Stimulated activated CD8-positive, alpha-beta memory T cell treated with anti-CD3 and anti-CD28 coated beads, Interleukin-15, amount 100 ng/mL, for 48 hours (primary cell): ENCODE data around the gene CHI3L1.

Source experiments
- DNase-seq, 2 donors: peaks; one replicate each; pipeline ENCODE4 v3.0.0-alpha.2; 2020; ENCODE audit warnings: low read depth in 2 of 2

The CHI3L1 gene

DNA sequence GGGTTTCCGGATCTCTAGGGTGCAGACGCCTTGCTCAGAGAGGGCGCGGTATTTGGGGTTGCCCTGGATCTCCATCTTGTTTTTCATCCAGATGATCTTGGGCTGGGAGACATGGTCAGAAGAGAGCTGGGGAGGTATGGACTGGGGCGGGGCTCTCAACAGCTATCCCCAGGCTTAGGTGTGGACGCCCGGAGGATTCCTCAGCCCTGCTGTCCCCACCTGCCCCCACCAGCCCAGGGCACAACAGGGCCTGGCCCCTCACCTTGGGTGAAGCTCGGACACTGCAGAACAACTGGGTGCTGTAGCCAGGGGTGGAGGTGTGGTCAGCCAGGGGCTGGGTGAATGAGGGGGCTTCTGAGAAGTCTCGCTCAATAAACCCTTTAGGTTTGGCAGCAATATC is 17.5 kb downstream of the CHI3L1 start:
- DNase-seq: no peak

DNA sequence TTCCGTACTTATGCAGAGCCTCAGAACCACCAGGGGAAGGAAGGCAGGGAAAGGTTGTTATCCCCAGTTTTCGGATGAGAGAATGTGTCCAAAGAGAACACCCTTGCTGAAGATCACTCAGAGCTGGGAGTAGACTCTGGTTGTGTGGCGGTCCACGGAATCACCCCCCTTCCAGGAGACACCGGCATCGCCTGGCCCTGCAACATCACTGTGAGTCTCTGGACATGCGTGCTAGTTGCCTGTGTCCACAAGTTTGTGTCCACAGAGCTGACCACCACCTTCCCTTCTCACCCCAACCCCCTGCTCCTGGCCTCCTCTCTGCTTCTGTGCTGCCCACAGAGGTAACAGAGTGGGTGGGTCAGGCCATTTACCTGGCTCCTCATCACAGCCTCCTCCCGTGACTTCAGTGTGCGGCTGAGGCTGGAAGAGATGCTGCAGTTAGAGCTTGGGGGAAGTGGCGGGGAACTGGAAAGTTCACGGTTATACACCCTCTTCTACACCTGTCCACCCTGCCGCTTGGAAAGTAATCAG is 18.2 kb downstream of the CHI3L1 start:
- no peak for DNase-seq

DNA sequence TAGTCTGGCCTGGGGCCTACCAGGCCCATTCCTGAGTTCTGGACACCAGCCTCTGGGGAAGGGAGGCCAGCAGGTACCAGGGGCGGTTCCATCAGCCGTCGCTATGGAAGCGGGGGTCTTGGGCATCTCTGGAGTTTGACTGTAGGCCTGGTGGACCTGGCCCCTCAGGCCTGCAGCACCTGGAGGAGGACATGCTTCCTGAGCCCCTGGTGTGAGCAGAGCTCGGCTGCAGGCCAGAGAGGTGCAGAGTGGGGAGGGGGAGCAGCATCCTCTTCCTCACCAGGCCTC is 18.6 kb downstream of the CHI3L1 start:
- no peak for DNase-seq

DNA sequence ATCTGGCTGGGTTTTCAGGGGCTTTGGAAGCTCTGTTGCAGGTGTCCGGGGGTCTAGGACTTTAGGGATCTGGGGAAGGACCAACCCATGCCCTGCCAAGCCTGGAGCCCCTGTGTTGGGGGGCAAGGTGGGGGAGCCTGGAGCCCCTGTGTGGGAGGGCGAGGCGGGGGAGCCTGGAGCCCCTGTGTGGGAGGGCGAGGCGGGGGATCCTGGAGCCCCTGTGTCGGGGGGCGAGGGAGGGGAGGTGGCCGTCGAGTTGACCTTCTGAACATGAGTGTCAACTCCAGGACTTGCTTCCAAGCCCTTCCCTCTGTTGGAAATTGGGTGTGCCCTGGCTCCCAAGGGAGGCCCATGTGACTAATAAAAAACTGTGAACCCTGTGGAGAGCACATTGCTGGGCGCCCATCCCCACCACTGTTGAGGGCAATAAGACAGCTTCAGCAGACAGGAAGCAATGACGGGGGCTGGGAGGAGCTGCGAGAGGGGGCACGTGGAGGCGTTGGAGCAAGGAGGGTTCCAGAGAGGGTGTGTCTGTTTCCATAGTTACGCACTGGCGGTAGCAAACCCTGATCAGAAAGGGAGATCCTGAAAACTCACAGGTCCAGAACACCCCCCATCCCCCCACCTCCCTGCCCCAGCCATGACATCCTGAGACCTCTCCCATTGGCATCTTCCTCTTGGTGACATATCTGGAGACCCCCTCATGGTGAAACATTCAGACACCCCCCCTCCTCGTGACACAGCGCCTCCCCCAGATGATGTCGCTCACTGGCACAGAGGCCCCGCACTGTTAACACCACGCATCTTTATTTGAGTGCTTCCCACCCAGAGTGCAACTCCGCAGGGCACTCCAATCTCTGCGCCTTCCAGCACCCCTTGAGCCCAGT is 19.2 kb downstream of the CHI3L1 start:
- DNase-seq: no peak

DNA sequence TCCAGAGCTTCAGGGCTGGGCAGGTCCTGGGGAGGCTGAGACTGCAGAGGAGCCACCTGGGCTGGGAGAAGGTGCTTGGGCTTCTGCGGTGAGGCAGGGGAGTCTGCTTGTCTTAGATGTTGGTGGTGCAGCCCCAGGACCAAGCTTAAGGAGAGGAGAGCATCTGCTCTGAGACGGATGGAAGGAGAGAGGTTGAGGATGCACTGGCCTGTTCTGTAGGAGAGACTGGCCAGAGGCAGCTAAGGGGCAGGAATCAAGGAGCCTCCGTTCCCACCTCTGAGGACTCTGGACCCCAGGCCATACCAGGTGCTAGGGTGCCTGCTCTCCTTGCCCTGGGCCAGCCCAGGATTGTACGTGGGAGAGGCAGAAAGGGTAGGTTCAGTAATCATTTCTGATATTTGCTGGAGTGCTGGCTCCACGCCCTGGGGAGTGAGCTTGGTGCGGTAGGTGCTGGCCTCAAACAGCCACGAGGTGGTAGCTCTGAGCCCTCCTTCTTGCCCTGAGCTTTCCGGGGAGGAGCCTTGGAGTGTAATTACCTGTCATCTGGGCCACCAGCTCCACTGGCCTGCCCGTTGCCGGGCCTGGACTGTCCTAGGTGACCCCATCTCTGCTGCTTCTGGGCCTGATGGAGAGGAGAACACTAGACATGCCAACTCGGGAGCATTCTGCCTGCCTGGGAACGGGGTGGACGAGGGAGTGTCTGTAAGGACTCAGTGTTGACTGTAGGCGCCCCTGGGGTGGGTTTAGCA is 20.1 kb downstream of the CHI3L1 start:
- DNase-seq: no peak

DNA sequence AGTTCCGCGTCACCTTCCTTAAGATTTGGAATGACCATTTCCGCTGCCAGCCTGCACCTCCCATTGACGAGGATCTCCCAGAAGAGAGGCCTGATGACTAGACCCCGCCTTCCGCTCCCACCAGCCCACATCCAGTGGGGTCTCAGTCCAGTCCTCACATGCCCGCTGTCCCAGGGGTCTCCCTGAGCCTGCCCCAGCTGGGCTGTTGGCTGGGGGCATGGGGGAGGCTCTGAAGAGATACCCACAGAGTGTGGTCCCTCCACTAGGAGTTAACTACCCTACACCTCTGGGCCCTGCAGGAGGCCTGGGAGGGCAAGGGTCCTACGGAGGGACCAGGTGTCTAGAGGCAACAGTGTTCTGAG is 20.7 kb downstream of the CHI3L1 start:
- DNase-seq: no peak

DNA sequence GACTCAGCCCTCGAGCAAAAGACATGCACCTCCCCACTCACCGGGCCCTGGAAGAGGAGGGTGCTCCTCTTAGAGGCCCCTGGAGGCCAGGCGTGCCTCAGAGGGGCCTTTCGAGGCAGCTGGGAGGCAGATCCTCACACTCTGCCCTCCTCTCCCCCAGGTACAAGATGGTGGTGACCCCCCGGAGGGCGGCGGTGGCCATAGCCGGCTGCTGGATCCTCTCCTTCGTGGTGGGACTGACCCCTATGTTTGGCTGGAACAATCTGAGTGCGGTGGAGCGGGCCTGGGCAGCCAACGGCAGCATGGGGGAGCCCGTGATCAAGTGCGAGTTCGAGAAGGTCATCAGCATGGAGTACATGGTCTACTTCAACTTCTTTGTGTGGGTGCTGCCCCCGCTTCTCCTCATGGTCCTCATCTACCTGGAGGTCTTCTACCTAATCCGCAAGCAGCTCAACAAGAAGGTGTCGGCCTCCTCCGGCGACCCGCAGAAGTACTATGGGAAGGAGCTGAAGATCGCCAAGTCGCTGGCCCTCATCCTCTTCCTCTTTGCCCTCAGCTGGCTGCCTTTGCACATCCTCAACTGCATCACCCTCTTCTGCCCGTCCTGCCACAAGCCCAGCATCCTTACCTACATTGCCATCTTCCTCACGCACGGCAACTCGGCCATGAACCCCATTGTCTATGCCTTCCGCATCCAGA is 21.3 kb downstream of the CHI3L1 start:
- DNase-seq: no peak

DNA sequence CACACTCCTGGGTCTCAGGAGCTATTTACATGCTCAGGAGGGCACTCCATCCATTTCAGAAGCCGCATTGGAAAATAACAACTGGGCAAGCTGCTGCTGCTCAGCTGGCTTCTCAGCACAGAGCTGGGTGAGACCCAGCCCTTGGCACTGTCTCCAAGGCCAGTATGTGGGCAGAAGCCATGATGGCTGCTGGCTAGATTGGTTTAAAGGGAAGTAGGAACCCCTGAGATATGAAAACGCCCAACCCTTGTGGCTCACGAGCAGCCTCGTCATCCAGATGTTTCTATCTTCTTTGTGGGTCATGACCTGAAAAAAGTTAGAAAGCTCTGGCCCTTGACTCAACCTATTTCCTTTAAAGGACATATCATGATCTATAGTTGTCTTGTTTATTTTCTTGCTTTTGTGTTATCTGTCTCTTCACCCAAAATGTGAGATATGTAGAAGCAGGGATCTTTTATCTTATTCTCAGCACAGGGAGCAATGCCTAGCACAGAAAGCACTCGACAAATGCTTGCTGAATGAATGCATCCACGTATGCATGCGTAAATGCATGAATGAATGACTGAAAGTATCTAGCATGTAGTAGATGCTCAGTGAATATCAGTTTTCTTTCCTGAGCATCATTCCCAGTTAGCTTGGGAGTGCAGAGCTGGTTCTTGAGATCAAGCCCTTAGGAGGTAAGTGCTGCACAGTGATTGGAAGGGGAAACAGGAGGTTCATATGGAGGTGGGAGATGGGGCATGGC is 22.4 kb downstream of the CHI3L1 start:
- no peak for DNase-seq

DNA sequence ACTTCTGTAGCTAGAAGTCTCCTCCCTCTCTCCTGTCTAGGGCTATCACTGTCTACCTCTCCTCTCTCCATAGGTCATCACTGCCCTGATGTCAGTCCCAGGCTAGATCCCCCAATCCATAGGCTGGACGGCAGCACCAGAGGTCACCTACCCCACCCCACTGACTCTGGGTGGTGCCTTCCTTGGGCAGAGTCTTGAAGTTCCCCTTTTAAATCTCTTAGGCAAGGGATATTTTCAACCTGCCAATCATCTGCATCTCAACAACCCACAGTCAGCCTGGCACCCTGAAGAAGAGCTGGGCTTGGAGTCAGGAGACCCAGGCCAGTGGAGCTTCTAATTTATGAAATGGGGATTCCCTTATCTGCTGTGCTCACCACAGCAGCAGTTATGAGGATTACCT is 24.1 kb downstream of the CHI3L1 start:
- DNase-seq: no peak

DNA sequence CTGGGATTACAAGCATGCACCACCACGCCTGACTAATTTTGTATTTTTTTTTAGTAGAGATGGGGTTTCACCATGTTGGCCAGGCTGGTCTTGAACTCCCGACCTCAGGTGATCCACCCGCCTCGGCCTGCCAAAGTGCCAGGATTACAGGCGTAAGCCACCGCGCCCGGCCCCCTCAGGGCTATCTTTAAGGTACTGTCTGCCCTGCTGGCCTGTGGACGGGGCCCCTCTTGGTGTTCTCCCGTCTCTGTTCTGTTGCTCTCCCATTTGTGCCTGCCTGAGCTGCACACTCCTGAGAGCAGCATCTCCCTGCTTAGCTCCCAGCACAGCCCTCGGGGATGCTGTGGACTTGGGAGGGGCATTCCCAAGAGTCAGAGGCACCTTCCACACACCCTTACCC is 24.8 kb downstream of the CHI3L1 start:
- no peak for DNase-seq

DNA sequence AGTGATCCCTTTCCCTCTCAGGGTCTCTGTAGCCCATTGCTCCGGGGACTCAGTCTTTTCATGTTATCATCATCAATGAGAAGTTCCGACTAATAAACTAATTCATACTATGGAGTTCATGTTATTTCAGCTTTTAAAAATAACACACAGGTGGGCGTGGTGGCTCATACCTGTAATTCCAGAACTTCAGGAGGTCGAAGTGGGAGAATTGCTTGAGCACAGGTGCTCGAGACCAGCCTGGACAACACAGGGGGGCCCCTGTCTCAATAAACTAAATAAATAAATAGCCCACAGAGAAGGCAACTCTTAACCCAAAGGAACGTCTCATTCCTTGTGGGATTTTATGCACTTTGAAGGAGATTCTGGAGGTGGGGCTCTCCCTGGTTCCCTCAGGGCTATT is 25.3 kb downstream of the CHI3L1 start:
- no peak for DNase-seq

DNA sequence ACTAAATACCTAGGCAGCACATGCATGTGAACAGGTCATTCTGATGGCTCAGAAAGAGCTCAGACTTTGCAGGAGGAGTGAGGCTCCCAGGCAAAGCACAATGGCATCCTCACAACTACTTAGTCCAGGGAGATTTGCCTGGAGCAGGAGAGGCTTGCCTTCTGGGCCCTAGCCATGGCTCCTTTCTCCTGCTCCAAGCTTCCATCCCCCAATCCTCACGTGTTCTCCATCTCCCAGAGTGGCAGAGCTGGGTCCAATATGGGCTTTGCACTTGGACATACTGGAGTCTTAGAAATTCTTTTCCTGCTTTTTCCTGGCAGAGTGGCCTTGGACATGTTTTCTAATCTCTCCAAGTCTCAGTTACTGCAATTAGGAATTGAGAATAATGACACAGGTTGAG is 26.7 kb downstream of the CHI3L1 start:
- DNase-seq: no peak

DNA sequence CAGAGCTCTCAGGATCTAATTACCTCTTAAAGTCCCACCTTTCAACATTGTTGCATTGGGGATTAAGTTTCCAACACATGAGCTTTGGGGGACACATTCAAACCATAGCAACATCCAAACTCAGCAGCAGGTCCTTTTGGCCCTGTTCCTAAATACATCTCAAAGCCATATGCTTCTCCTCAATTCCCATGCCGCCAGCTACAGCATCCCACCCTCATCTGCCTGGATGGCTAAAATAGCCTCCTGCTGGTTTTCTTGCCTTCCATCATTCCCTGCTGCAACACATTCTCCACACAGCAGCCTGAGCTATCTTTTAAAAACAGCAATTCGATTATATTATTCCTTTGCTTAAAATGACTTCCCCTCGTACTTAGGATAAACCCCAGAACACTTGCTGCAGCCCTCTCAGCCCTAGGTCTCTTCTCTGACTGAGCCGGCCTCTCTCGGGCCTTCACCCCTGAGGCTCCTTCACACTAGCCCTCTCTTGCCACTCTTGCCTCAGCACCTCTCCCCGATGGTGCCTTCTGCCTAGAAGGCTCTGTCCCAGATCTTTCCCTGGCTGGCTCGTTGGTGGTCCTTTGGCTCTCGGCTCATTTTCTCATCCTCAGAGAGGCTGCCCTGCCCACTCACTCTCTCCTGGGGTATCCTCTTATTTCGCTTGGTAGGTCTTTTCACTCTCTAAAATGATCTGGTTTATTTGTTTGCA is 27.4 kb downstream of the CHI3L1 start:
- no peak for DNase-seq

DNA sequence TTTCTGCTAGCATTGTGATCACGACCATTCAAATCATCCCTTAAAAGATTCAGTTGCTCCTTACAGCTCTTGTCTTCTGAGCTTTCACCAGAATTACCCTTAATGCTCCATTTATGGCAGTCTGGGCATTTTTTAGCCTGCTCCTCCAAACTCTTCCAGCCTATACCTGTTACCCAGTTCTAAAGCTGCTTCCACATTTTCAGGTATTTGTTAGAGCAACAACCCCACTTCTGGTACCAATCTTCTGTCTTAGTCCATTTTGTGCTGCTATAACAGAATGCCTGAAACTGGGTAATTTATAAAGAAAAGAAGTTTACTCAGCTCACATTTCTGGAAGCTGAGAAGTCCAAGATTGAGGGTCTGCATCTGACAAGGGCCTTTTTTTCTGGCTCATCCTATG is 28.1 kb downstream of the CHI3L1 start:
- no peak for DNase-seq

DNA sequence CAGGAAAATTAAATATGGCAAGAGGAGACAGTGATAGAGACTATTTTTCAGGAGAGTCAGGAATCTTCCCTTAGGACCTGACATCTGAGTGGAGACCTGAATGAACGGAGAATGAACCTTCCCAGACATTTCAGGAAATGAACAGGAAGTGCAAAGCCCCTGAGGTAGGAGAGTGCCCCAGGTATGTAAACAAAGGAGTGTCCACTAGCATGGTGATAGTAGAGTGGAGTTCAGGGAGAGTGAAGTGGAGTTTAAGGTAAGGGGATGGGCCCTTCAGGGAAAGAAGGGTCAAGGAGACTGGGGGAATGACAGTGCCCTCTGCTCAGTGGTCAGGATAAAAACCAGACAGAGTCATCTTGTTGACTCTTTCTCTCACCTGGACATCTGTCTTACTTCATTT is 30.2 kb downstream of the CHI3L1 start:
- no peak for DNase-seq

DNA sequence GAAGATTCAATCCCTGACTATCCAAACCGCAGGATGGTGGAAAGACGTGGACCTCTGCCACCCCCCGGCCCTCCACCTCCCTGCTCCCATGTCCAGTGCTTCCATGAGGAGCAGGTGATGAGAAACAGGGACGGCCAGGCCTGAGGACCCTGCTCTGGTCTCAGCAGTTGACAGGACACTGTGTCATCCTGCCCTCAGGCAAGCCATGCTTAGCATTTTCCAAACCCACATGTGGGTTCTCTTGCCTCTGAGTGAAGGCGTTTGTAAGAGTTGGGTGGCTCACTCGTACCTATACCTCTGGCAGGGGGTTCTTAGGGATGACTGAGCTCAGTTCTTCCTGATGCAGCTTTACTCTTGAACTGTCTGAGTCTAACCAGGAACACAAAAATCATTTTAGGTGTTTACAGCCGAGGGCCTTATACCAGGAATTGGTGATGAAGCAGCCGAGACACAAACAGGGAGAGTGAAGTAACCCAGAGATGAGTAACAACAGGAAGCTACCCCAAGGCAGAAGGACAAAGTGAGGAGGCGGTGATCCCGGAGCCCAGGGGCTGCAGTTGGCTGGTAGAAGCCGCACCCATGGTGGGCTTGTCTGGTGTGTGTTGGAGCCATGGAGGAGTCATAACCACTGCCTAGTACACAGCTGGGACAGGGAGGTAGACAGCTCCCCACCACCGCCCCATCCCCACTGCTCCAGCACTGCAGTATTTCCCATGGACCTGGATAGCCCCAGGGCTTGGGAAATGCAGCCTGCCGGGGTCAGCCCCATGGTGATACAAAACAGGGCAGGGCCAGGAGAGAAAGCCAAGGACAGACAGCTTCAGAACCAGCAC is 32.3 kb downstream of the CHI3L1 start:
- no peak for DNase-seq

DNA sequence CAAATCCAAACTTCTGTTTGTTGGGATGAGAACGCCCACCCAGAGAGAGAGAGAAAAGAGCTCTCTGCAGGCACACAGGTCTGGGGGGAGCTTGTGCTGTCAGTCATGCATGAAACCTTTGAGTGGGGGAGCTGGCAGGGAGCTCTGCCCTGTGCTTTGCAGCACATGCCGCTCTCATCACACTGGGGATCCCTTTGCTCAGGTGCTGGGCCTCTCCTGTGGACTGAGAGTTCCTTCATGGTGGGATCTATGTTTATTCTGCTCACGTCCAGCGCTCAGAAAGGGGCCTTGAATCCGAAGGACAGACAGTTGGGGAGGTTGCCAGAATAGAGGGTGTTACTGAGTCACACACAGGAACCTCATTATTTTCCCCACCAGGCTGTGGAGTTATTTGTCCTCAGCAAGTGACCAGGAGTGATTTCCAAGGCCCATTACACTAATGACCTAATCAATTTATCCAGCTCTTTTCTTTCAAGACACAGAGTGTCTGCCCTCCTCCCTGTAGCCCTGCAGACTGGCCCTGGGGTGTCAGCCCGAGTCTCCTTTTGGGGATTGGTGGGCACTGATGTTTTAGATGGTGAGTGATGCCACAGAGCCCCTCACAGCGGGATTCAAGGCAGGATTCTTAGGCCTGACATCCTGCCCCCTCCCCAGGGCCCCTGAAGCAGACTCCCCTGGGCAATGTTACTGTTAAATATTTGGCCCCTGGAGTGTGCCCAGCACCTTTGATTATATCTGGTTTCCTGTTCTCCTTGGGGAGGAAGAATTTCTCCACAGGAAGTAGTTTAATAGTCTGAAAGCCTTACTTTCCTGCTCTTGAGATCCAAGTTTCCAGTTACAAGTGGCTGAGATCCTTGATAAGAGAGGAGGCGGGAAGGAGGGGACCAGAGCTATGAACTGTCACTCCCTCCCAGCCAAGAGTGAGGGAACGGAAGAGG is 33.2 kb downstream of the CHI3L1 start:
- DNase-seq: no peak

DNA sequence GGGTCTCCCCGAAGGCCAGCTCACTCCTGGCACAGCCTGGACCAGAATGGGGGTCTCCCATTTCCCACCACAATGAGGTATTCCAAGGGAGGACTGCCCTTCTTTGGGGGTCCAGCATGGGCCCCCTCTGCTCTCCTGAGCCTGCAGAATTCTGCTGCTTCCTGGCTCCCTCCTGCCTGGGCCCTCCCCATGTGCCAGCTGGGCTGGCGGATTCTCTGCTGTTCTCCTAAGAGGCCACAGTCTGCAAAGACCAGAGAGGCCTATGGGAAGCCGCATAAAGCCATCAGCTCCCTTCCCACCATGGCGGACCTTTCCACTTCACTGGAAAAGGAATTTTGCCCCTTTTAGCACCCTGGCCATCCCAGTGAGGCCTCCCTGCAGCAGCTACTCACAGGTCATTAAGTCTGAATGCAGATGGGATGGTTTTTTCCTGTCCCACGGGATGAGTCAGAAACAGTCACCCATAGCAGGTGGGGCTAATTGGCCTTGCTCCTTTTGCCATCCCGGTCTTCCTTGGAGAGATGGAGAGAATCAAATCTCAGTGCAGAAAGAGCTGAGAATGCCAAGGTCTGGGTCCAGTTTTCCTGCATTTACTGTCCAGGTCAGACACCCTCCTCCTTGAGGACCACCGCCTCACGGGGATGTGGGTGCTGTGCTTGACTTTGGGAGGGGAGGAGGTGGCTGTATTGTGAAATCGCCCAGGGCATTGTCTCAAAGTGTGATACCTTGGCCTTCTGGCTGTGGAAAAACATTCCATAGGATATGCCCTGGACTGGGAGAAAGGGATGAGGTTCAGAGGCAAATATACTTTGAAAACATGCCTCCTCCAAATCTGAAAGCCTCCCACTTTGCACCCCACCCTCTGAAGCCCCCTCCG is 34.1 kb downstream of the CHI3L1 start:
- no peak for DNase-seq
